C4-2B (cell line): ENCODE measurements around the gene LRRC49.

Experiments
- CTCF ChIP-seq: fragments of 450-650 bp; conservative IDR thresholded peaks from 2 replicates; pipeline ENCODE4 v1.5.1; 2017; ENCODE audit warnings: mild to moderate bottlenecking
- ZFX ChIP-seq: fragments of 450-650 bp; IDR thresholded peaks from 2 replicates; pipeline ENCODE4 v1.6.1; 2017

GRCh38 chr15:71094137-71094536 lies 201.5 kb downstream of the LRRC49 start:
- TF ChIP-seq CTCF (no peak), ZFX (no peak)
